Peyer's patch (tissue), 4 donors: ENCODE results near the gene CDK9.

ENCODE experiments used
- CTCF ChIP-seq, 6 experiments: fragments of 450-650 bp in 4 of 6; fragments of 200-600 bp in 2 of 6; sonication (generic) in 1 of 6; IDR thresholded peaks; one replicate each; pipeline ENCODE4 v1.5.1; 2017 to 2019; ENCODE audit warnings: antibody characterized with exemption in 6 of 6, mild to moderate bottlenecking in 3 of 6, moderate library complexity in 1 of 6
- POLR2A ChIP-seq, 2 donors: fragments of 450-650 bp; IDR thresholded peaks; one replicate each; pipeline ENCODE4 v1.5.1; 2017; ENCODE audit warnings: antibody characterized with exemption in 2 of 2, mild to moderate bottlenecking in 2 of 2, moderate library complexity in 2 of 2

DNA sequence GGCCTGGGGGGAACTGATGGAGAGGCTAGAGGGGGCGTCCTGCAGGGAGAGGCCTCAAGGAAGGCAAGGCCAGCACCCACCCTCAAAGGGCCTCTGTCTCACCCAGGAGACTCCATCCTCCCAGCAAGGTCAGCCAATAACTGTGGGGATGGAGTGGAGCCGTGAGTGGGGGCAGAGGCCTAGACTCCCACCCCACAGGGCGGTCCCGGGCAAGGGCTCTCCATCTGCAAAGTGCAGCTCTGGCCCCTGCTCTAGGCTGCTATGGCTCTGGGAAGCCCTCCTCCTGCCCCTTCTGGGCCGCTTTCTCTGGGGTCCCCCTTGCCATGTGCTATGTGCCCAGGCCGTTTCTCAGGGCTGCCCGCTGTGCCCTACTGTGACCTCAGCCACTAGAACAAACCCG is 30.9 kb downstream of the CDK9 start:
- no peak for TF ChIP-seq CTCF (IDR thresholded peaks at IDR 0.05)
- TF ChIP-seq POLR2A (IDR thresholded peaks at IDR 0.05): no peak
